ENCODE data around the gene TRMT44.

Gene TRMT44

GRCh38 chr4:8395504-8396296, 44.9 kb upstream of the TRMT44 start:
- Histone ChIP-seq H3K27me3 (peaks cover 0 to 22% (median 0%) of the 10 kb centered on the region in 11 experiments; a peak in 4 of 22 replicates), H3K9me3 (replicated peaks in 1 of 11) (no peaks in the 10 kb centered on the region), H4K20me1 (peaks cover 0 to 6% (median 0%) of the 10 kb centered on the region in 11 experiments; a peak in 1 of 22 replicates), H3K9ac (peak overlapping the region in 6 of 11 experiments; percentile 12 to 69 (median 55); a peak in 9 of 22 replicates), H3K27ac (peak overlapping the region in 7 of 11 experiments; percentile 38 to 84 (median 77); a peak in 13 of 22 replicates), H3K36me3 (peaks cover 0 to 15% (median 0%) of the 10 kb centered on the region in 11 experiments; a peak in 6 of 22 replicates), H3K4me2 (peak overlapping the region; percentile 7 to 98 (median 89); a peak in 20 of 22 replicates), H3K4me1 (peaks cover 61 to 99% (median 98%) of the 10 kb centered on the region in 10 experiments), H3K4me3 (peak overlapping the region in 3 of 10 experiments; percentile 26 to 52 (median 42); a peak in 4 of 20 replicates)
- no peak for TF ChIP-seq Cebpa-rat (IDR thresholded peaks at IDR 0.05)

GRCh38 chr4:8396762-8397406, 43.7 kb upstream of the TRMT44 start:
- Histone ChIP-seq H4K20me1 (peaks cover 0 to 6% (median 0%) of the 10 kb centered on the region in 11 experiments; a peak in 1 of 22 replicates), H3K27me3 (peaks cover 0 to 22% (median 0%) of the 10 kb centered on the region in 11 experiments; a peak in 4 of 22 replicates), H3K4me1 (peaks cover 59 to 99% (median 98%) of the 10 kb centered on the region in 10 experiments), H3K27ac (peak overlapping the region in 8 of 11 experiments; percentile 58 to 84 (median 76); a peak in 17 of 22 replicates), H3K4me2 (peak overlapping the region in 9 of 11 experiments; percentile 83 to 98 (median 90); a peak in 19 of 22 replicates), H3K9me3 (replicated peaks in 1 of 11) (no peaks in the 10 kb centered on the region), H3K9ac (peak overlapping the region in 6 of 11 experiments; percentile 27 to 73 (median 64); a peak in 12 of 22 replicates), H3K36me3 (peaks cover 0 to 14% (median 0%) of the 10 kb centered on the region in 11 experiments; a peak in 6 of 22 replicates), H3K4me3 (peak overlapping the region in 2 of 10 experiments; percentile 42 to 52; a peak in 3 of 20 replicates)
- no peak for TF ChIP-seq Cebpa-rat (IDR thresholded peaks at IDR 0.05)

- peaks cover 0 to 22% (median 0%) of the 10 kb centered on the region in 11 experiments; a peak in 4 of 22 replicates for H3K27me3 ChIP-seq
- no peaks in the 10 kb centered on the region for H3K9me3 ChIP-seq (replicated peaks in 1 of 11)
- peaks cover 0 to 13% (median 0%) of the 10 kb centered on the region in 11 experiments; a peak in 5 of 22 replicates for H3K36me3 ChIP-seq
- peaks cover 58 to 99% (median 98%) of the 10 kb centered on the region in 10 experiments for H3K4me1 ChIP-seq
- H4K20me1 ChIP-seq = peaks cover 0 to 7% (median 0%) of the 10 kb centered on the region in 11 experiments; a peak in 3 of 22 replicates
- peak overlapping the region in 6 of 10 experiments; percentile 4 to 39 (median 20); a peak in 9 of 20 replicates for H3K4me3 ChIP-seq
- H3K27ac ChIP-seq = peak overlapping the region in 8 of 11 experiments; percentile 58 to 84 (median 76); a peak in 17 of 22 replicates
- TF ChIP-seq Cebpa-rat (IDR thresholded peaks at IDR 0.05) = peak in 9 of 11 experiments; percentile 59 to 95 (median 87); a peak in 17 of 22 replicates
- H3K4me2 ChIP-seq = peak overlapping the region; percentile 64 to 98 (median 89)
- peak overlapping the region in 9 of 11 experiments; percentile 24 to 73 (median 61); a peak in 16 of 22 replicates for H3K9ac ChIP-seq
Measured at GRCh38 chr4:8398347-8398746, 42.2 kb upstream of the TRMT44 start.

GRCh38 chr4:8399298-8399697, 41.3 kb upstream of the TRMT44 start:
- Histone ChIP-seq H3K9me3 (replicated peaks in 1 of 11) (no peaks in the 10 kb centered on the region), H3K4me3 (peak overlapping the region in 3 of 10 experiments; percentile 15 to 39 (median 25); a peak in 2 of 20 replicates), H3K4me2 (peak overlapping the region; percentile 64 to 98 (median 89)), H3K9ac (peak overlapping the region in 7 of 11 experiments; percentile 49 to 73 (median 66); a peak in 14 of 22 replicates), H3K4me1 (peaks cover 56 to 99% (median 98%) of the 10 kb centered on the region in 10 experiments), H3K36me3 (peaks cover 0 to 13% (median 0%) of the 10 kb centered on the region in 11 experiments; a peak in 5 of 22 replicates), H3K27ac (peak overlapping the region in 8 of 11 experiments; percentile 58 to 84 (median 76); a peak in 17 of 22 replicates), H4K20me1 (peaks cover 0 to 10% (median 0%) of the 10 kb centered on the region in 11 experiments; a peak in 4 of 22 replicates), H3K27me3 (peaks cover 0 to 20% (median 0%) of the 10 kb centered on the region in 11 experiments; a peak in 4 of 22 replicates)
- TF ChIP-seq Cebpa-rat (IDR thresholded peaks at IDR 0.05) = no peak

GRCh38 chr4:8400632-8401325, 39.8 kb upstream of the TRMT44 start:
- Histone ChIP-seq H3K9me3 (replicated peaks in 1 of 11) (peaks cover 0 to 7% (median 4%) of the 10 kb centered on the region in 11 experiments; a peak in 15 of 22 replicates), H4K20me1 (peaks cover 0 to 16% (median 0%) of the 10 kb centered on the region in 11 experiments; a peak in 4 of 22 replicates), H3K36me3 (peaks cover 10 to 24% (median 13%) of the 10 kb centered on the region in 11 experiments), H3K27ac (peak overlapping the region in 8 of 11 experiments; percentile 58 to 84 (median 70); a peak in 12 of 22 replicates), H3K27me3 (peaks cover 0 to 11% (median 0%) of the 10 kb centered on the region in 11 experiments; a peak in 3 of 22 replicates), H3K4me2 (peak overlapping the region; percentile 77 to 98 (median 90)), H3K4me1 (peaks cover 49 to 100% (median 97%) of the 10 kb centered on the region in 10 experiments), H3K4me3 (no peak overlapping the region), H3K9ac (peak overlapping the region in 3 of 11 experiments; percentile 52 to 72 (median 63); a peak in 4 of 22 replicates)
- TF ChIP-seq Cebpa-rat (IDR thresholded peaks at IDR 0.05) = no peak

- H3K9ac ChIP-seq = peak overlapping the region in 10 of 11 experiments; percentile 5 to 72 (median 60); a peak in 17 of 22 replicates
- no peak overlapping the region; a peak in 1 of 20 replicates for H3K4me3 ChIP-seq
- peaks cover 14 to 33% (median 22%) of the 10 kb centered on the region in 11 experiments for H3K36me3 ChIP-seq
- peaks cover 0 to 16% (median 0%) of the 10 kb centered on the region in 11 experiments; a peak in 4 of 22 replicates for H4K20me1 ChIP-seq
- H3K4me2 ChIP-seq = peak overlapping the region; percentile 77 to 98 (median 90)
- H3K9me3 ChIP-seq (replicated peaks in 1 of 11) = peaks cover 4 to 16% (median 13%) of the 10 kb centered on the region in 11 experiments; a peak in 20 of 22 replicates
- H3K4me1 ChIP-seq = peaks cover 49 to 91% (median 88%) of the 10 kb centered on the region in 10 experiments
- 0 out of 22 replicates have a peak, but pooled peaks cover 0 to 2% (median 0%) of the 10 kb centered on the region in 11 experiments for H3K27me3 ChIP-seq
- no peak for TF ChIP-seq Cebpa-rat (IDR thresholded peaks at IDR 0.05)
- H3K27ac ChIP-seq = peak overlapping the region; percentile 6 to 76 (median 65); a peak in 20 of 22 replicates
Measured at GRCh38 chr4:8401665-8402064, 38.9 kb upstream of the TRMT44 start.

GRCh38 chr4:8402181-8402597, 38.4 kb upstream of the TRMT44 start:
- peaks cover 49 to 86% (median 83%) of the 10 kb centered on the region in 10 experiments for H3K4me1 ChIP-seq
- TF ChIP-seq Cebpa-rat (IDR thresholded peaks at IDR 0.05) = no peak
- peak overlapping the region in 6 of 10 experiments; percentile 5 to 52 (median 14); a peak in 4 of 20 replicates for H3K4me3 ChIP-seq
- H3K36me3 ChIP-seq = peaks cover 14 to 35% (median 24%) of the 10 kb centered on the region in 11 experiments
- H3K27me3 ChIP-seq = no peaks in the 10 kb centered on the region
- peaks cover 0 to 16% (median 0%) of the 10 kb centered on the region in 11 experiments; a peak in 4 of 22 replicates for H4K20me1 ChIP-seq
- H3K9me3 ChIP-seq (replicated peaks in 1 of 11) = peaks cover 7 to 19% (median 16%) of the 10 kb centered on the region in 11 experiments; a peak in 20 of 22 replicates
- peak overlapping the region in 10 of 11 experiments; percentile 5 to 72 (median 60); a peak in 17 of 22 replicates for H3K9ac ChIP-seq
- H3K4me2 ChIP-seq = peak overlapping the region; percentile 77 to 98 (median 90)
- H3K27ac ChIP-seq = peak overlapping the region; percentile 6 to 76 (median 65); a peak in 20 of 22 replicates

Data from BLaER1 treated with 17β-estradiol and CSF1 and Interleukin-3, amounts not matched to agents 10 nM and 100 nM (cell line).